Prostate gland (tissue), 2 donors: ENCODE results near the gene CACNA2D1.

Experiments
- CTCF ChIP-seq, 4 experiments: fragments of 200-600 bp in 2 of 4; fragments of 450-650 bp in 2 of 4; sonication (generic) in 2 of 4; IDR thresholded peaks; 1 replicate in 3 of 4; 2 replicates in 1 of 4; pipeline ENCODE4 v1.5.1; 2016 to 2019; ENCODE audit warnings: antibody characterized with exemption in 4 of 4, mild to moderate bottlenecking in 2 of 4, moderate library complexity in 2 of 4
- POLR2A ChIP-seq: fragments of 450-650 bp; IDR thresholded peaks from one replicate; pipeline ENCODE4 v1.6.1; 2016; ENCODE audit warnings: antibody characterized with exemption, mild to moderate bottlenecking
- POLR2AphosphoS5 ChIP-seq: sonication (generic); formaldehyde crosslinking; IDR thresholded peaks from one replicate; pipeline ENCODE4 v1.6.1; 2017; ENCODE audit warnings: antibody characterized with exemption

GRCh38 chr7:81956520-81956919, 487.1 kb downstream of the CACNA2D1 start:
- TF ChIP-seq CTCF (IDR thresholded peaks at IDR 0.05) = peak in 2 of 4 experiments; percentile 8 to 35
- TF ChIP-seq POLR2A = no peak
- no peak for TF ChIP-seq POLR2AphosphoS5
